ENCODE data around the gene PIF1.
A peak's percentile ranks its signal among the peaks of the same experiment; 100 is the strongest.

PIF1 gene

DNA sequence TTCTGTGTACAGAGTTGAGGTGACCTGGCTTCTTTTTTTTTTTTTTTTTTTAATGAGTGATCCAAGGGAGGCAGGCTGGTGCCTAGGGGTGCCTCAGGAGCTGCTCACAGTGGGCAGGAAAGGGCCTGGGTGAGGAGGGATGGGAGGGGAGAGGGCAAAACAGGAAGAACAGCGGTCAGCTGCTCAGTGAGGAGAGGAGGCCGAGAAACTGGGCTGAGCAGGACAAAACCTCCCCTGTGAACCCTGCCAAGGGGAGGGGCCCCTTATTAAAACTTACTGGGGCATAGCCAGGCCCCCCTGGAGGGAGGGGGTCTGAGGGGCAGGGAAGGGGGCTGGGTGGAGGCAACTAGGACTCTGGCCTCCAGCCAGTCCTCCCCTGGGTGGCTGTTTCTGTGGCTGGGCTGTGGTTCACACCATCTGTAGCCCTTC lies 19.8 kb upstream of the PIF1 start:
- H4K20me1 ChIP-seq (ENCODE audit: insufficient read depth, low read length), result peaks cover 60% of the 10 kb centered on the region
- no peak overlapping the region for H2AFZ ChIP-seq (ENCODE audit: low read depth, low read length)
- peak overlapping the region; percentile 98 for H3K4me2 ChIP-seq (ENCODE audit: low read length)
- H3K9me3 ChIP-seq (ENCODE audit: insufficient read depth, low read length), result no peaks in the 10 kb centered on the region
- H3K27me3 ChIP-seq (ENCODE audit: low read depth, low read length), result no peaks in the 10 kb centered on the region
- peaks cover 70% of the 10 kb centered on the region for H3K79me2 ChIP-seq (ENCODE audit: low read length)
- TF ChIP-seq EZH2phosphoT487 (IDR thresholded peaks at IDR 0.05; ENCODE audit: low read depth), result no peak
- TF ChIP-seq, protein P1, sequence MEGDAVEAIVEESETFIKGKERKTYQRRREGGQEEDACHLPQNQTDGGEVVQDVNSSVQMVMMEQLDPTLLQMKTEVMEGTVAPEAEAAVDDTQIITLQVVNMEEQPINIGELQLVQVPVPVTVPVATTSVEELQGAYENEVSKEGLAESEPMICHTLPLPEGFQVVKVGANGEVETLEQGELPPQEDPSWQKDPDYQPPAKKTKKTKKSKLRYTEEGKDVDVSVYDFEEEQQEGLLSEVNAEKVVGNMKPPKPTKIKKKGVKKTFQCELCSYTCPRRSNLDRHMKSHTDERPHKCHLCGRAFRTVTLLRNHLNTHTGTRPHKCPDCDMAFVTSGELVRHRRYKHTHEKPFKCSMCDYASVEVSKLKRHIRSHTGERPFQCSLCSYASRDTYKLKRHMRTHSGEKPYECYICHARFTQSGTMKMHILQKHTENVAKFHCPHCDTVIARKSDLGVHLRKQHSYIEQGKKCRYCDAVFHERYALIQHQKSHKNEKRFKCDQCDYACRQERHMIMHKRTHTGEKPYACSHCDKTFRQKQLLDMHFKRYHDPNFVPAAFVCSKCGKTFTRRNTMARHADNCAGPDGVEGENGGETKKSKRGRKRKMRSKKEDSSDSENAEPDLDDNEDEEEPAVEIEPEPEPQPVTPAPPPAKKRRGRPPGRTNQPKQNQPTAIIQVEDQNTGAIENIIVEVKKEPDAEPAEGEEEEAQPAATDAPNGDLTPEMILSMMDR (IDR thresholded peaks at IDR 0.05; ENCODE audit: low read depth, low read length), result no peak
- peaks cover 30% of the 10 kb centered on the region for H3K36me3 ChIP-seq (replicated peaks; ENCODE audit: low read depth, low read length)
- peaks cover 52% of the 10 kb centered on the region for H3K4me1 ChIP-seq (ENCODE audit: low read length)
- H3K4me3 ChIP-seq (ENCODE audit: low read length), result peak overlapping the region; percentile 96
- H3K9ac ChIP-seq (ENCODE audit: low read length), result peak overlapping the region; percentile 56
- peak overlapping the region; percentile 20; the same call in 1 of the 2 replicates for H3K27ac ChIP-seq (ENCODE audit: low read length)

DNA sequence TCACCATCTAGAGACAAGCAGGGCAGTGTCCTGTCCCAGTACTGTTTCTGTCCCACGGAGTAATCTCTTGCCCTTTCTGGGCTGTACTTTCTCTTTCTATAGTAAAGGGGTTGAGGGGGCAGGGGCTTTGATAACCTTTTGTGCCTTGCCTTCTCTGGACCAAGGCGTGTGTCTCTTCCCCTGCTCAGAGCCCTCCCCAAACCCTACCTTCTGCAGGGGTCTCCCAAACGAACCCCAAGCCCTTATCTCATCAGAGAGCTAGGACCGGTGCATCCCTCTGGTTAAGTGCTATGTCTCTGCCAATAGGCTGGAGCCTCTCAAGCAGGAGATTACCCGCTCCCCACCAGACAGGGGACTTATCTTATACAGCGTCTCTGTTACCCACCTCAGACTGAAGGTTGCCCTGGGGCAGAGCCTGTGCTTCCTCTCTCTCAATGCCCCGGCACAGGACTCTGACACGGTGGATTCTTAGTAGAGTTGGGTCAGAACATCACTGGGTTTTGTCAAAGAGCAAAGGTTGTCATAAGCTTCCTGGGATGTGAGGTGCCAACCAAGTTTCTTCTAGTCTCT lies 19.2 kb upstream of the PIF1 start:
- H3K4me2 ChIP-seq (ENCODE audit: low read length), result peak overlapping the region; percentile 98
- no peak overlapping the region for H2AFZ ChIP-seq (ENCODE audit: low read depth, low read length)
- peaks cover 27% of the 10 kb centered on the region for H3K36me3 ChIP-seq (replicated peaks; ENCODE audit: low read depth, low read length)
- no peaks in the 10 kb centered on the region for H3K9me3 ChIP-seq (ENCODE audit: insufficient read depth, low read length)
- peak overlapping the region; percentile 56 for H3K9ac ChIP-seq (ENCODE audit: low read length)
- H3K27me3 ChIP-seq (ENCODE audit: low read depth, low read length), result no peaks in the 10 kb centered on the region
- H3K4me3 ChIP-seq (ENCODE audit: low read length), result peak overlapping the region; percentile 96
- peak overlapping the region; percentile 20 for H3K27ac ChIP-seq (ENCODE audit: low read length)
- H4K20me1 ChIP-seq (ENCODE audit: insufficient read depth, low read length), result peaks cover 58% of the 10 kb centered on the region
- TF ChIP-seq EZH2phosphoT487 (IDR thresholded peaks at IDR 0.05; ENCODE audit: low read depth), result no peak
- TF ChIP-seq, protein P1 (IDR thresholded peaks at IDR 0.05; ENCODE audit: low read depth, low read length), result no peak
- H3K79me2 ChIP-seq (ENCODE audit: low read length), result peaks cover 70% of the 10 kb centered on the region
- peaks cover 50% of the 10 kb centered on the region for H3K4me1 ChIP-seq (ENCODE audit: low read length)

DNA sequence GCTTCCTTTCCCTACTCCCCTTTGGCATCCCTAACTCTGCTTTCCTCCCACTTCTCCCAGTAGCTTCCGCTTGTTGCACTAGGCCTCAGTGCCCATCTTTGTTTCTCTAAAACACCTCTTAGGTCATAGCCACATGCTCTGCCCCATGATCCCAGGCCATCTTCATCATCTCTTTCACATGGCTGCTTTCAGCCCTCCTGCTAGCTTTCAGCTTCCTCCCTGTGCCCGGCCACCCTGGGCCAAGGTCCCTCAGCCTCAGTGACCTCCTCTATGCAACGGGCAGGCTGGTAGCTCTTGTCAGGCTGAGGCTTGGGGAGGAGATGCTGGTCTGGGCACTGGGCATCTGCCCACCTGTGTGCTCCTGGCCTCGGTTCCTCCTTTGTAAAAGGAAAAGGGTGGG lies 18.5 kb upstream of the PIF1 start:
- TF ChIP-seq EZH2phosphoT487 (IDR thresholded peaks at IDR 0.05; ENCODE audit: low read depth), result no peak
- TF ChIP-seq, protein P1 (IDR thresholded peaks at IDR 0.05; ENCODE audit: low read depth, low read length), result no peak
- peak overlapping the region; percentile 56 for H3K9ac ChIP-seq (ENCODE audit: low read length)
- H3K36me3 ChIP-seq (replicated peaks; ENCODE audit: low read depth, low read length), result peaks cover 27% of the 10 kb centered on the region

DNA sequence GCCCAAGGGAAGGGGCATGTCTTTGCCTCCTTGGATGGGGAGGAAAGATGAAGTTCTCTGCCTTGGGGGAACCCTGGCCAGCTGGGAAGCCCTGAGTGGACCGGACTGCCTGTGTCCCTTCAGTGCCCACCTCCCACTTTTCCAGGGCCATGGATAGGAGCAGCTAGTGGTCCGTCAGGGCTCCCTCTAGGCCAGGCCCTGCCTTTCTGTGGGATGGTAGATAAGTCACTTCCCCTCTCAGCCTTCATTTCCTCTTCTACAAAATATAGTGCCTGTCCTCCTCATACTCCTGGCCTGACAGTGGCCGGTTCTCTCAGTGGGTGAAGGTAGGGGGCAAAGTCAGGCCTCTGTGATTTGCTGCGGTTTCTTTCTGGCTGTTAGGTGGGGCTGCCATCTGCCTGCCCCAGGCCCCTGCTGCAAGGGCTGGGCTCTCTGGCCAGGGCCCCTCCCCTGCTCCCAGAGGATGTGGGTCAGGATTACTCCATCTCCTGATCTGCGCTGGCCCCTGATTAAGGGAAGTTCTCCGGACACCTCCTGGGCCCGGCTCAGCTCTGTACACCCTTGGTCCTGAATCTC lies 17.6 kb upstream of the PIF1 start:
- Histone ChIP-seq H3K27ac (ENCODE audit: low read length) (peak overlapping the region; percentile 61), H3K36me3 (replicated peaks; ENCODE audit: low read depth, low read length) (peaks cover 23% of the 10 kb centered on the region), H4K20me1 (ENCODE audit: insufficient read depth, low read length) (peaks cover 50% of the 10 kb centered on the region), H3K4me3 (ENCODE audit: low read length) (peak overlapping the region; percentile 96), H3K79me2 (ENCODE audit: low read length) (peaks cover 63% of the 10 kb centered on the region), H3K9ac (ENCODE audit: low read length) (peak overlapping the region; percentile 97), H2AFZ (ENCODE audit: low read depth, low read length) (no peak overlapping the region), H3K27me3 (ENCODE audit: low read depth, low read length) (no peaks in the 10 kb centered on the region), H3K4me2 (ENCODE audit: low read length) (peak overlapping the region; percentile 98), H3K9me3 (ENCODE audit: insufficient read depth, low read length) (no peaks in the 10 kb centered on the region), H3K4me1 (ENCODE audit: low read length) (peaks cover 50% of the 10 kb centered on the region)
- no peak for TF ChIP-seq EZH2phosphoT487 (IDR thresholded peaks at IDR 0.05; ENCODE audit: low read depth)
- TF ChIP-seq, protein P1 (IDR thresholded peaks at IDR 0.05; ENCODE audit: low read depth, low read length), result no peak

More for the DNA sequence above, 18.5 kb upstream of the PIF1 start:
- Histone ChIP-seq H3K79me2 (ENCODE audit: low read length) (peaks cover 70% of the 10 kb centered on the region), H3K27me3 (ENCODE audit: low read depth, low read length) (no peaks in the 10 kb centered on the region), H4K20me1 (ENCODE audit: insufficient read depth, low read length) (peaks cover 58% of the 10 kb centered on the region), H3K4me3 (ENCODE audit: low read length) (peak overlapping the region; percentile 96), H3K9me3 (ENCODE audit: insufficient read depth, low read length) (no peaks in the 10 kb centered on the region), H2AFZ (ENCODE audit: low read depth, low read length) (no peak overlapping the region), H3K4me1 (ENCODE audit: low read length) (peaks cover 50% of the 10 kb centered on the region), H3K27ac (ENCODE audit: low read length) (peak overlapping the region; percentile 20), H3K4me2 (ENCODE audit: low read length) (peak overlapping the region; percentile 98)

Data from OCI-LY3 (cell line).